ENCODE measurements around the gene GALNT14.

- TF ChIP-seq CTCF (IDR thresholded peaks at IDR 0.05; ENCODE audit: low read length) (no peak), EZH2phosphoT487 (IDR thresholded peaks at IDR 0.05; ENCODE audit: low read length) (no peak), EZH2 (optimal IDR thresholded peaks at IDR 0.05; ENCODE audit: low read depth, low read length) (no peak)
These were observed 190.1 kb downstream of the GALNT14 start for GRCh38 chr2:30948130-30948529.
